NCI-H1417 (cell line): Measurements from ENCODE around the gene PPM1F.

Source experiments
- DNase-seq, 3 experiments: peaks; one replicate each; lab custom pipeline; 2025; lab: John Stamatoyannopoulos, UW

The PPM1F gene

DNA sequence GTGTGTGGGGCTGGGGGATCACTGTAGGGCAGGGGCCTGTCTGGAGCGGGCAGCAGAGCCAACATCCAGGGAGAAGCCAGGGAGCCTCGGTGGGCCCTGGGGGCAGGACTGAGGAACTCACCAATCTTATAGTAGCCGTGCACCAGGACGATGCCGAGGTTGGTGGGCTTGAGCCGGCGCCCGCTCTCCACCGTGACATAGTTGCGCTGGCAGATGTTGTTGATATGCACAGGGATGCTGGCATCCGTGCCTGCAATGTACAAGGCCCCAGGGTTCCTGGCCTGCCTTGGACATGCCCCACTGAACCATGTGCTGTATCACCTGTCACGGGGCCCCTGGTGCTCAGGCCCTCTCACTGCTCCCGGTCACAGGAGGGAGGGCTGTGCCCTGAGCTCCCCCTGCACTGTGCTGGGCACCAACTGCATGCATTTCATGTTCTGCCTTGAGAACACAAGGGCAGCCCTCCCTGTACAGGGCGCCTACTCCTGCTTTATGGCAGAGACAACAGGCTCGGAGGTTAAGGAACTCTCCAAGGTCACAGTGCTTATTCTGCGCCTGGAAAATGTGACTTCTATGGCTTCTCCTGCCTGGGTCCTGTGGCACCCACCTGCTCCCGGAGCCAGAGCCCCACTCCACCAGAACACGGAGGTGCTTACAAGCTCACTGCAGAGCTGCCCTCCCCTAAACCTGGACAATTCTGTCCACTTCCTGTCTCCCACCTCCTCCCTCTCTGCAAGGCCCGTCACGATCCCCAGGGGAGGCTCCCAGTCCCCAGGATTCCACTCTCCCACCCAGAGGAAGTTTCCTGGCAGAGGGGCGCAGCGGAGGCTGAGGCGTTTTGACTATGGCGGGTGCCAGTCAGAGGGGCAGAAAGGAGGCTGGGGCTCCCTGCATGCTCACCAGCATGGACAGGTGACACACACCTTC, 7.8 kb upstream of the PPM1F start:
- DNase-seq, result no peak

DNA sequence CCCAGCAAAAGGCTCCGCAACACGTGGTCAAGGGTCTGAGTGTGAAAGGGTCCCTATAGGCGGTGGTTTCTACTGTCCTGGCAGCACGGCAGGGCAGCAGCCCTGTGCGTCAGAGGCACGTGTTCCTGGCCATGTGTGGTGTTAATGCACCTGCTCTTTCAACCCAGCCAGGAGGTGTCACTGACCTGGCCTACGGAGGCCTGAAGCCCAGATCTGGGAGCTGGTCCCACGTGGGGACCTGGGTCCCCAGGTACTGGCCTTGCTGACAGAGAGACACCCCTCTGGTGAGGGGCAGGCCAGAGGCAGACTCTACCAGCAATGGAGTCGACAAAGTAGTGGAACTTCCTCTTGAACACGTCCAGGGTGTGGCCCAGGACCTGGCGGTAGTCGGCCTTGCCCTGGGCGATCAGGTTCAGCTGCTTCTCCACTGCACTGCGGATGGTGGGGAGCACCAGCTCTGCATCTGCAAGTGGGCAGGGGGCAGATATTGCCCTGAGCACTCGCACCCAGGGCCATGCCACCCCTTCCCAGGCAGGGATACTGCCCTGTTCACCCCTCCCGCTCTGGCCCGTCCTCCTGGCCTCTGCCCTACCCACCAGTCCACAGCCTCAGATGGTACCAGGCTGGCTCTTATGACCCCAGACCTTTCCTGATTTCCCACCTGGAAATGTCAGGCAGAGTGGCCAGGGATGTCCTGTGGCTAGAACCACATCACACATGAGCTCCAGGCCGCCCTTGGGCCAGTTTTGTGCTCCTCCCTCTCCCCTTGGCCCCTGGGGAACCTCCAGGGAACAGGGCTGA, 6.8 kb upstream of the PPM1F start:
- DNase-seq, result no peak

DNA sequence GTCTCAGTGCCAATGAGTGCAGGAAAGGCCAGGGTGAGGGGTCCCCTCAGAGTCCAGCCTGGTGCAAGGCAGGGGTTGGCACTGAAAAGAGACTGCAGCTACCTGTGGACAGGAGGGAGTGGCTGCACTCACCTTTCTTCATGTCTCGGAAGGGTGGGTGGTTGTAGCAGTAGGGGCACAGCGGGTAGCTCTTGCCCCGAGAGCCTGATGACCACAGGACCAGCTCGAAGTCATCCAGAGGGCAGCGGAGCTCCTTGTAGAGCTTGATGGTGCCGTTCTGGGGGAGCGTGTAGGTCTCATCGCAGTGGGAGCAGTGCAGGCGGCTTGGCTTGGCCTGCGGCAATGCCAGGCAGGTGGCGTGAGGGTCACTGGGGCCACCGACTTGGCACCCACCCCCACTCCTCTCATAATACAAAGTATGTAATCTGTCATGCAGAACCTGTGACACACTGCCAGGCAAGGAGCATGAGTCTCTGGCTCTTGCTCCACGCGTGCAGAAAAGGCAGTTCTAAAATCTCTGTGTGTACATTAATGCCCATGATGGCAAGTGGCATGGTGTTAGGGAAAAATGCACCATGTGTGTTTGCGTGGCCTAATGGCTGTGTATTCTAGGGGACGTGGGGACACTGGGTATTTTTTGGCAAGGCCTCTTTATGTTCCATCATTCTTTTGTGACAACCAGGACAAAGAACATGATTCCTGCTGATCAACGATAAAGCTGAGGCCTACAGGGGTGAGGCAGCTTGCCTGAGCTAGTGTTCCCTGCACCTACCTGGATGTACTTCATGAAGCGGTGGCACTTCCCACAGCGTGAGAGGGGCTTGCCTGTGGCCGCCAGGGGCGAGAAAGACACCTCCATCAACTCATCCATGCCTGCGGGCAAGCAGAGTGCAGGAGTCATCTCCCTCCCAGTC, 6.0 kb upstream of the PPM1F start:
- DNase-seq, result no peak

DNA sequence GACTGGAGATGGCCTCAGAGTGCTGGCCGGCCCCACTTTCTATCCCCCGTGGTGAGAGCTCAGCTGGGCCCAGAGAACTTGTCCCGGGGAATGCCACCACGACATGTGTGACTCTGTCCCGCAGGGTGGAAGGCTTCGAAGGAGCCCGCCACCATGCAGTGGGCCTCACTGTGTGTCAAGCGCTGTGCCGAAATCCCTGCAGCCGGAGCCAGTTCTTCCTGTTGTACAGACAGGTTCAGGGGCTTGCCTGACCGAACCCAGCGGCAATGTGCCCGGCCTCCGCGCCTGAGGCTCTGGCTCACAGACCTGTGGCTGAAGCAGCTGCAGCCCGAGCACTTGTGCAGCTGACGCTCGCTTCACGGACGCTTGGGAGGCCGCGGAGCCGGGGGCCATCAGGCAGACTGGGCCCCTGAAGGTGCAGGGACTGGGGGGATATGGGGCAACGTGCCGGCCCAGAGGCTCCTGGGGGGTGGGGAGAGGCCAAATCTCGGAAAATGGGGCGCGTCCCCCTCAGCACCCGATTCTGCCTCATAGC, 650 bp downstream of the PPM1F start:
- peak; percentile 3 to 28 (median 24) for DNase-seq

DNA sequence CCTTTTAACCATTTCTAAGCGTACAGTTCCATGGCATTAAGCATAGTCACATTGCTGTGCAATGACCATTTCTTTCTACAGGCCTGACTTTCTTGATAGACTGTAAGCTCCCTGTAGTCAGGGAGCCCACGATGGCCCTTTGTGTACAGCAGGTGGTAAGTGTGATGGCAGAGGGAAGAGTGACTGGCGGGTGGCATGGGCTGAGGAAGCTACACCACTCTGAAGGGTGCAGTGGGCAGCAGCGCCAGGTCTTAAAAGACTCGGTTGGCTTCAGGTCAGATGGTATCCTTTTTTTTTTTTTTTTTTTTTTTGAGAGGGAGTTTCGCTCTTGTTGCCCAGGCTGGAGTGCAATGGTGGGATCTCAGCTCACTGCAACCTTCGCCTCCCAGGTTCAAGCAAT, 1.6 kb downstream of the PPM1F start:
- DNase-seq, result no peak

DNA sequence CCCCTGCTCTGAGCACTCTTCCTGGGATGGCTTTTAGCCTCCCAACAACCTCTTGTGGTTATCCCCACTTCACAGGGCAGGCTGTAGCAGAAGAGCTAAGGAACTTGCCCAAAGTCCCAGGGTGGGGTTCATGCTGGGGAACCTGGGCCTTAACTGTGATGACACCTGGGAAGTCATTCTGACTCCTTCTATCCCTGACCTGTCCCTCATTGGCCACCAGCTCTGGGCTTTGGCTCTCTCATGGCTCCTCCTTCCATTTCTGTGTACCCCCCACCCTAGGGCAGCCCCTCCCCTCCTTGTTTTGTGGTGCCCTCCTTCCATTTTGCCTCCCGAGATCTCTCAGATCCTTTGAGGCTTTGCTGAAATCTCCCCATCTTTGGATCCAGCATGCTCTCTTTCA, 2.7 kb downstream of the PPM1F start:
- DNase-seq, result no peak

DNA sequence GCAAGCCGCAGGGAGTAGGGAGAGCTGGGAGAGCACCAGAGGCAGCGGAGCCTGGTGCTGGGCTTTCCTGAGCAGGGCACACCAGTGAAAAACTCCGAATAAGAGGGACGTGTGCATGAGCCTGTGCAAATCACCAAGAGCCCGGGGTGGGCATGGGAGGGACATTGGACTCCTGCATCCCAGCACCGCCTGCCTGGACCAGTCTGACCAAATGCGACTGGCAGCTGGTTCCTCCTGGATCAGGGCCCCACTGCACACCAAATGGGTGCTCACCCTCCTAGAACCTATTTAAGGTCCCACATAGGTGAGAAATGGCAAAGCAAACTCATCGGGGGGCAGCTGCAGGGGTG, 3.1 kb downstream of the PPM1F start:
- DNase-seq, result no peak

DNA sequence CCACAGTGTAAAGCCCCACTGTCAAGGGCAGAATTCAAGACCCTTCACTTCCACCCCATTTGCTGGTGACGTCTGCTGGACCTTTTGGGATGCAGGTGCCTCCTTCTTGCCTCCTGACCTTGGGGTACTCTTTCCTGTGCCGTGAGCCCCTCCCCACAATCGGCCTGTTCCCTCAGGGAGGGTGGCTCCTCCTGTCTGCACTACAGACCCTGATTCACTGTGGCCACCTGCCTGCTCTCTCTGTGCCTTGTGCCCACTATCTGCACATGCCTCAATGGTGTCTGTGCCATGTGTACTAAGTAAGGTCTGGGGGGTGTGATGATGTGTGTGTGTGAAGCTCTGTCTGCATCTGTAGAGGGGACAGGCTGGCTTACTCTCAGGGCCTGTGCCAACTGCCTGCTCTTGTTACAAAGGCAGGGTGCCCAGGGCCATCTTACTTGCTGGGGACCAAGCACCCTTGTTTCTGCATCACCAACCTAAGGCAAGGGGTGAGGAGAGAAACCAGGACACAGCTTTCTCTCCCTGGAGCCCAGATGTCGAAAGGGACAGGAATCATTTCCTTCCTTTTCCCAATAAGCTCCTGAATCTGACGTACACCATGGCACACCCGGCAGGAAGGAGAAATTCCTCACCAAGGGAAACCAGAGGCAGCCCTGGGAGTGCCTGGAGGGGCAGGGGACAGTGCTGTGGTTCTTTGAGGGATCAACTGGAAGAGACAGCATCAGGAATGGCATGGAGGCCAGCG, 3.7 kb downstream of the PPM1F start:
- no peak for DNase-seq

DNA sequence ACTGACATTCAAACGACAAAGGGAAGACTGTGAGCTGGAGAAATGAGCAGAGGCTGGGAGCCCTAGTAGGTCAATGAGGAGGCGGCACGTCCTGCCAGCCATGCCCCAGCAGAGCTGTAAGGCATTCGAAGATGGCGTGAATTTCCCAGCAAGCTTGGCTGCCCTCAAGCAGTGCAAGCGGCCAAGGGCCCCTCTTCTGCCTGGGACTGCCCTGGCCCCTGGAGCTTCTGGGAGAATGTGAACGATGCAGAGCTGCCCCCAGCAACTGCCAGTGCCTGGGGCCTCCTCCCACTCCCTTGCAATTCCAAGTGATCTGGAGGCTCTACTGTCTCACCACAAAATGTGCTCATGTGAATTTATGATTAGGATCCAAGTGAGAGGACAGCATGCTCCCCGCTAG, 4.3 kb downstream of the PPM1F start:
- no peak for DNase-seq

DNA sequence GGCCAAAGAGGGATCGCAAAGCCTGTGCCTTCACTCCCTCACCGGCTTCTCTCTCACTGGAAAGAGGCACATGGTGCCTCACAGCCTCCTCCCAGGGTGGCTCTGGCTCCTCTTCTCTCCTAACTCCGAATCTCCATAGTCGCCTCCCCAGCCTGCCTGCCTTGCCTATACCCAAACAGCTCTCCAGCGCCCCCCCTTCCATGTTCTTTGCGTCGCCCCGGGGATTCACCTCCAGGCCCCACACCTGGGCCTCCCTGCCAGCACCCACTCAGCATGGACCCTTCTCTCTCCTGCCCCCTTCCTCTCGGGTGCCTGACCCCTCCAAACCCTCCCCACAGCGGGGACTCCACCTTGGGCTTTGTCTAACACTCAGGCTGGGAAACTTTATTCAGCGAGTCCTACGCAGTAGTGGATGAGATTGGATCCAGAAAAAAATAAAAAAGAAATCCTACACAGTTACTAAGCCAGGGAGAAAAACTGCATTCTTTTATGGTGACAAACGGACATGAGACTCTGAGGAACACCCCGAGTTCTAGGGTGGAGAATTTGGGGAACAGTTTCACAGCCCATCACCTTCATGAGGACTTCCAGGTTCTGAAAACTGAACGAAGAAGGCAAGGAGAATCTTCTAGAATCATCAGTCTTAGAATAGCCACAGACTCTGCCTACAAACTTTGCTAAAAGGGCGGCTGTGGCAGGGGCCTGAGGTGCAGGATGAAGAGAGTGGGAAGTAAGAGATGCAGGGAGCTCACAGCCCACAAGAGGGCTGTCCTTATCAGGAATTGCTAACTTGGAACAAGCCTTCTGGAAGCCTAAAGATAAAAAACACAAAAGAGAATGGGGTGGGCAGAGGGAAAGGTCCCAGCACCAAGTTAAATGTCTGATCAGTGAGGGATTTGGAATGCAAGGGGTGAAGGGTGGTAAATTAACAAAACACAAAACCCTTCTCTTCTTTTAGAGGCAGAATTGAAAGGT, 5.3 kb downstream of the PPM1F start:
- no peak for DNase-seq

DNA sequence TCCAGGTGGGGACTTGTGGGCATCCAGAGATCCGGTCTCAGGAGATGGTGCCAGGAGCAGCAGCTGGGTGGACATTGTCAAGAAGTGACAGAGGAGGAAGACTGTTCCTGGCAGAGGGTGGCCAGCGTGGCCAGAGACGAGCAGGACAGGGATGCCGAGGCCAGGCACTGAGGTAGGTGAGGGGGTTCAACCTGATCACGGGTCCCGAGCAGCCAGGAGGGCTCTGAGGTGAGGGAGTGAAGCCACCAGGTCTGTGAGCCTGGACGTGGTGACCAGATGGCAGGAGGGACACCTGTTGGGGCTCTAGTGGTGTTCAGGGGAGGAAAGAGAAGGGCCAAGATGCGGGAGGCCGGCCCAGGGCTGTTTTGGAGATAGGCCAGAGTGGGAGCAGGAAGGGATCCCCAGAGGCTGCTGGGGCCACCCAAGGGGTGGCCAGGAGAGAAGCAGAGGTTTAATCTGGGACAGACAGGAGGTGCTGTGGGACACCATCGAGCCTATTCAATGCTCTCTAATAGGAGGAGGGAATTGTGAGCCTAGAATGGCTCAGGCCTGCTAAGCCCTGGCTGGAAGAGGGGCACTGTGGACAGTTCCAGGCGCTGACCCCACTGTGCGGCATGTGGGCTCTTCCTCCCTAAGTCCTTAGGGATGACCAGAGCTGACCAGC, 6.3 kb downstream of the PPM1F start:
- no peak for DNase-seq

DNA sequence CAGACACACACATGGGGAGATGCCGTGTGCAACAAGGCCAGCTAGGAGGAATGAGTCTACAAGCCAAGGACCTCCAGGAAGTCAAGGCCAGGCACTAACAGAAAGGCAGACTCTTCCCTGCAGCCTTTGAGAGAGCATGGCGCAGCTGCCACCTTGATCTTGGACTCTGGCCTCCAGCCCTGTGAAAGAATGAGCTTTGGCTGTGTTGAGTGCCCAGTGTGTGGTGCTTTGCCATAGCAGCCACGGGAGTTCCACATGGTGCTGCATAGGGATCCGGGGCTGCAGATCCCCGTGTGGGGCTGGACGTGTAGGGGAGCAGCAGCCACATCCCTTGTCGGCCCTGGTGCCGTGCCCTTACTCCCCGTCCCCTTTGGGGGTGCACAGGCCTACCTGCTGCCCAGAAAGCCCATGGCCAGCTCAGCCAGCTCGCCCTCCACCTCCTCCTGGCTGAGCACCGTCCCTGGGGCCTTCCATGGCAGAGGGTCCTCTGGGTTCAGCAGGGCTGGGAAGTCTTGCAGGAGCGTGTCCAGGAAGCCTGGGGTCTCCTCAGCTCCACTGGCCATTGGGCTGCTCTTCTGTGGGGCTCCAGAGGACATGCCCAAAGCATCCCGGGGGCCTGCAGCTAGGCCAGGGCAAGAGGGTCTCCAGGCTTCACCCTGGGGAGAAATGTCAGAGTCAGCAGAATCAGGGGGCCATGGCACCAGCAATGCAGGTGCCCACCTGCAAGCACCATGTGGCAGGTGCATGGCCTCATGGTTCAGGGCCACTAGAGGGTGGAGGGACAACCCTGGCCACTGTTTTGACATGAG, 7.0 kb downstream of the PPM1F start:
- no peak for DNase-seq

DNA sequence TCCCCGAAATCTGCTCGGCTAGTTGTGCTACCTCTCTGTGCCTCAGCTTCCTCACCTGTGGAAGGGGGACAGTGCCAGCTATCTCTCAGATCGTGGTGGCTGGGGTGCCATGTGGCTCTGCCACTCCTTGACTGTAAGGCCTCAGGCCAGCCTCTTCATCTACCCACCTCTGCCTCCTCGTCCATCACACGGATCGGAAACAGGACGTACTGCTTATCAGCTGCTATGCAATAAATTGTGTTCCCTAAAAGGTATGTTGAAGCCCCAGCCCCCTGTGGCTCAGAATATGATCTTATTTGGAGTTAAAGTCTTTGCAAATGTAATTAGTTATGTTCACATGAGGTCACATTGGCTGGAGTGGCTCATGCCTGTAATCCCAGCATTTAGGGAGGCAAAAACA, 7.8 kb downstream of the PPM1F start:
- DNase-seq, result no peak

DNA sequence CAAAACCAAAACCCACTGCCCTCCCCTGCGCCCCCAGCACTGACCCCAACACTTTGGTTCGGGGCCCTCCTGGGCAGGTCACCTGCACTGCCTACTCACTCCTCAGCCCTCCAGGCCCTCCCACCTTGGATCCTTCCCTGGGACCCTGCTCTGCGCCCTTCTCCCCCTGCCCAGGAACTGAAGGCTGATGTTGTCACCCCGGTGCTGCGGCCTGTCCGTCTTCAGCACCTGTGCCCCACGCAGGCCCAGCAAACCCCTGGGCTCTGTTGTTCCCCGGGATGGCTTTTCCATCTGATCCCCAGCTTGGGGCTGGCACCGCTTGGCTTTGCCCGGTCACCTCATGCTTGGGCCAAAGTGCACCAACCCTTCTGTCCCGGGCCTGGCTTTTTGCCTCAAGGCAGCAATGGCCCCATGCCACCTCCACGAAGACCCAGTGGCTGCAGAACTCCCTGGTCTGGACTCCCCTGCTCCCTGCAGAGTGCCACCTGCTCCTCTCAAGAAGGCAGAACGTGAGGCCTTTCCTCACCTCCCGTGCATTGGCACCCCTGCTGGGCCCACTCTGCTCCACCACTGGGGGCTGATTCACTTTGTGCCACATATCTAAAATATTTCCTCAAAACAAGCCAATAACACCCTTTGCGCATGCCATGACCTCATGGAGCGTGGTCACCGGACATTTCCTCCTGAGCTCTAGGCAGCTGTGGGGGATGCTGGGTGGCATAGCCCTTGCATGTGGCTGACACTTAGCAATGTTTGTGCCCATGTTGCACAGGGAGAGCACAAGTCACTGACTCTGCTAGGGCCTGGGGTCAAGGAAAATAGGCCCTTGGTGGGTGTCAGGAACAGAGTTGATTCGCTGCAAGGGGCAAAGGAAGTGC, 8.8 kb downstream of the PPM1F start:
- DNase-seq, result no peak

DNA sequence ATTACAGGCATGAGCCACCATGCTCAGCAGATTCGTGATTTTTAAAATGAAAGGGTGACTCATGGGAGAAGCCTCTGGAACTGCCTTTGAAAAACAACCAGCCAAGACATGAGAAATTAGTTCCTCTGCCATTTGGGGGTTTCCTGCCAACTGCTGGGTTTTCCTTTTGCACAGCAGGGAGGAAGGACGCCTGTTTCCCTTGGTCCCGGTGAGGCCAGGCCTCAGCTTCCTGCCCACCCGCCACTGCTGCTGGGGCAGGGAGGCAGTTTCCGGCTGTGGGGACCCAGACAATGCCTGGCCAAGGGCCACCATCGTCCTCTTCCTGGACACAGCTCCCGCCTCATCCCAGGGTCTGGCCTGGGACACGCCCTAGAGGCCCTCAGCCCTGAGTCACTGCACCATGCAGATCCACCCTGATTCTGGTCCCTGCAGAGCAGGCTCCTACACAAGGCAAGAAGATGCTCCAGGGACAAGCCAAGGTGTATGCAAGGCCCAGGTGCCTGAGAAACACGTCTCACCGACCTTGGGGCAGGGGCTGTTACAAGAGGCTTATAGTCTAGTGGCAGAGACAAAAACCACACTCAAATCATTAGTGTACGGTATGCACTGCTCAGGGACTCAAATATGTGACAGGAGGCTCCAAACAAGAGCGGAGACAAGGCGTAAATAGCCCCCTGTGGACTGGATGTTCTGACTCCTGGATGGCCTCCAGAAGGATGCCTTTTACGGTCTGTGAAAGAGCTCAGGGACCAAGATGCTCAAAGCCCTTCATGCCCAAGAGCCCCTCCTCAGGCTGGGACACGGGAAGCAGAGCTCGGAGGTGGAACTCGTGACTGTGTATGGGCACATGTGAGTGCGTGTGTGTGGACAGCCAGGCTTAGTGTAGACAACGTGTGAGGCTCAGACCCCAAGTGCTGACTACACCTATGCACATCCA, 10.0 kb downstream of the PPM1F start:
- no peak for DNase-seq

DNA sequence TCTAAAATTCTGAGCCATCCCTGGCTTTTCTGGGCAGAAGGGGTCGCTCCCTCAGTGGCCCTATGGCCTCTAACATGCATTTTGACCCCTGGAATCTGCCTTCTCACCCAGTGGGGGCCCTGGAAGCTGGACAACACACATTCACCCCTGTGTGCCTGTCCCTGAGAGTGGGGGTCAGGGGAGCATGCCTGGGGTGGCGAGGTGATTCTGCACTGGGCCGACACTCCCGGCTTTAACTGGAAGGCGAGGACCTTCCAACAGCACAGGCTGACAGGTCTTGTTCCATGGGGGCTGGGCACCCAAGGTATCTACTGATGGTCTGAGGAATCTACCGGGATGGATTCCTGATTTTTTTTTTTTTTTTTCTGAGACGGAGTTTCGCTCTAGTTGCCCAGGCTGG, 10.7 kb downstream of the PPM1F start:
- DNase-seq, result no peak

DNA sequence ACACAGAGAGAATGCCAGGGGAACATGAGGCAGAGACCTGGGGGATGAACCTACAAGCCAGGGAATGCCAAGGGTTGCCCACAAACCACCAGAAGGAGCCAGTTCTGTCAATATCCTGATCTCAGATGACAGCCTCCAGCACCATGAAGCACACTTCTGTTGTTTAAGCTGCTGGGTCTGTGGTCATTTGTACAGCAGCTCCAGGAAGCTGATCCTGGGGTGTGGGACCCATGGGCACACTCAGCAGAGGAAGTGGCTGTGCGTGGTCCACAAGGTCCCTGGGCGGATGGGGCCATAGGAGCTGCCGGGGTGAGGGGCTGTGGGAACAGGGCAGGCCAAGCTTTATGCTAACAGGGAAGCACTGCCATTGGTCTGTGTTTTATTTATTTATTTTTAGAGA, 12.1 kb downstream of the PPM1F start:
- no peak for DNase-seq
